ENCODE data around the gene LACTB.

- TF ChIP-seq ZNF384 (IDR thresholded peaks at IDR 0.05) (no peak), BHLHE40 (IDR thresholded peaks at IDR 0.05; ENCODE audit: borderline replicate concordance) (no peak), FOXA1 (IDR thresholded peaks at IDR 0.05) (no peak), ARNT (IDR thresholded peaks at IDR 0.05) (no peak), FOXK2 (IDR thresholded peaks at IDR 0.05) (no peak), PKNOX1 (IDR thresholded peaks at IDR 0.05) (no peak), SP1 (IDR thresholded peaks at IDR 0.05) (no peak), ELF4 (IDR thresholded peaks at IDR 0.05) (no peak), SUZ12 (IDR thresholded peaks at IDR 0.05) (no peak), CTBP1 (IDR thresholded peaks at IDR 0.05; ENCODE audit: borderline replicate concordance) (no peak)
These were observed 10.2 kb upstream of the LACTB start for GRCh38 chr15:63111481-63111880.
